Activated T-helper 2 cell treated with anti-CD3 and anti-CD28 coated beads, Interferon-gamma antibody, Interleukin-2, Interleukin-4, amounts not matched to agents 10 μg/mL and 5 μg/mL and 100 μg/mL, durations not matched to agents 14 hours and 24 hours and 36 hours (primary cell): ENCODE measurements around the gene FDXR. TPM values are rescaled to one million over a fixed set of nuclear protein-coding genes. Genes with fewer than 3 reads are reported as not detected.

Experiments used
- DNase-seq: peaks from one replicate; pipeline ENCODE4 v3.0.0; 2021; ENCODE audit warnings: low spot score
- H3K27ac Mint-ChIP-seq: one replicate; pipeline ENCODE4 v1.8.0; 2021; ENCODE audit warnings: mixed read lengths
- H3K27me3 Mint-ChIP-seq: one replicate; pipeline ENCODE4 v1.8.0; 2021; ENCODE audit warnings: low read depth, mixed read lengths
- H3K36me3 Mint-ChIP-seq: one replicate; pipeline ENCODE4 v1.8.0; 2021; ENCODE audit warnings: low read depth, mixed read lengths
- H3K4me1 Mint-ChIP-seq: one replicate; pipeline ENCODE4 v1.8.0; 2021; ENCODE audit warnings: low read depth, mixed read lengths
- H3K4me3 Mint-ChIP-seq: one replicate; pipeline ENCODE4 v1.8.0; 2021; ENCODE audit warnings: low read depth, mild to moderate bottlenecking, moderate library complexity, mixed read lengths
- H3K9me3 Mint-ChIP-seq: one replicate; pipeline ENCODE4 v1.8.0; 2021; ENCODE audit warnings: mixed read lengths
- intact Hi-C: fragments of 100-400 bp; cut with micrococcal nuclease; formaldehyde crosslinking; loops from one replicate; pipeline ENCODE4 v1.15.1; 2023
- total RNA-seq: library from RNA; stranded (reverse); gene quantifications from 2 replicates; pipeline ENCODE4 v1.2.3, GENCODE V29; 2022

Gene FDXR
- total RNA-seq, 1 donor from 2014 or later = 17.8 TPM

DNA sequence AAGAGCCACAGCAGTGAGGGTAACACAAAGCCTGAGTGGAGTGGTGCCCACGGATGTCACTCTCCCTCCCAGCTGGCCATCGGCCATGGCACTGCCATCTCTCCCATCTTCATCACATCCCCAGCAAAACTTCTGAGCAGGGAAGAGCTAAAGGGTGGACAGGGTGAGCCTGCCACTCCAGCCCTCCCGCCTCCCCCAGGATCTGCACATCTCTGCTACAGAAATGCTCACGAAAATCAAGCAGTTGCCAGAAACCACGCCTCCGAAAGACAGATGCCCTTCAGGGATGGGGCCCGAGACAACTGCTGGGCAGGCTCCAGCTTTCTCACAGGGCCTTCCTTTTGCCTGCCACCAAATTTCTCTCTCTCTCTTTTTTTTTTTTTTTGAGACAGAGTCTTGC is 16.7 kb downstream of the FDXR start:
- Mint-ChIP-seq H3K4me1 (peaks cover 9% of the 10 kb centered on the region), H3K9me3 (no peaks in the 10 kb centered on the region), H3K27ac (no peak overlapping the region), H3K36me3 (no peaks in the 10 kb centered on the region), H3K4me3 (no peak overlapping the region), H3K27me3 (peaks cover 58% of the 10 kb centered on the region)
- DNase-seq = no peak
- intact Hi-C loops = no loop called here

DNA sequence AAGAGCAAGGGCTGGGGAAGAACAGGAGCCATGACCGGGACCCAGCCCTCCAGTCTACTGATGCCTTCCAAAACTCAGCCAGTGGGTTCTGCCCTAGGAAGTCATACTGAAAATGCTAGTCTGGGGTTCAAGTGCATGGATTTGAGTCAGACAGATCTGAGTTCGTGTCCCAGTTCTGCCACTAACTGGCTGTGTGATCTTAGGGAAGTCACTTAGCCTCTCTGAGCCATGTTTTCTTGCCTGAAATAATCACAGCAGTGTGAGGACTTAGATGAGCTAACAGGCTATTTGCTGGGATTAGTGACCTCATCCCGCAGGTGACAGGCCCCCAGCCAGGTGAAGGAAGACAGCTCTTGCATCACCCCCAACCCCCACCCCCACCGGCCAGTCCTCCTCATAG is 17.5 kb downstream of the FDXR start:
- H3K9me3 Mint-ChIP-seq = no peaks in the 10 kb centered on the region
- H3K27me3 Mint-ChIP-seq = peaks cover 57% of the 10 kb centered on the region
- no peak overlapping the region for H3K27ac Mint-ChIP-seq
- intact Hi-C loops = no loop called here
- peaks cover 9% of the 10 kb centered on the region for H3K4me1 Mint-ChIP-seq
- no peaks in the 10 kb centered on the region for H3K36me3 Mint-ChIP-seq
- DNase-seq = no peak
- H3K4me3 Mint-ChIP-seq = no peak overlapping the region

DNA sequence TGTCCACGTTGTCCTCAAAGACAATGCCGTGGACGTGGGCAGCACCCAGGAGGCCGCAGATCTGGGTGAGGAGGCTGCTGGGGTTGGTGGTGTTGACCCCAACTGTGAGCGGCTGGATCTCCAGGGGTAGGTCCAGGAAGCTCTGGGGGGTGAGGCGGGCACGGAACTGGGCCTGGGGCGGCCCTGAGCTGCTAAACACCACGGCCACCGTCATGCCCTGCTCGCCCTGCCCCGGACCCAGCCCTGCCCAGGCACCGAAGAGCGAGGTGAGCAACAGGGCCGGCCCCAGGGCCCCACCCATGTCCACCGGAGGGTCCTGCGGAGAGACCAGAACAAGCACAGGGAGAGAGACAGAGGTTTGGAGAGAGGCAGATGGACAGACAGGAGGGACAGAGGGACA is 18.0 kb downstream of the FDXR start:
- intact Hi-C loops = no loop called here
- H3K4me1 Mint-ChIP-seq = peaks cover 8% of the 10 kb centered on the region
- no peak overlapping the region for H3K27ac Mint-ChIP-seq
- H3K27me3 Mint-ChIP-seq = peaks cover 55% of the 10 kb centered on the region
- no peak overlapping the region for H3K4me3 Mint-ChIP-seq
- H3K9me3 Mint-ChIP-seq = no peaks in the 10 kb centered on the region
- DNase-seq = no peak
- H3K36me3 Mint-ChIP-seq = no peaks in the 10 kb centered on the region

DNA sequence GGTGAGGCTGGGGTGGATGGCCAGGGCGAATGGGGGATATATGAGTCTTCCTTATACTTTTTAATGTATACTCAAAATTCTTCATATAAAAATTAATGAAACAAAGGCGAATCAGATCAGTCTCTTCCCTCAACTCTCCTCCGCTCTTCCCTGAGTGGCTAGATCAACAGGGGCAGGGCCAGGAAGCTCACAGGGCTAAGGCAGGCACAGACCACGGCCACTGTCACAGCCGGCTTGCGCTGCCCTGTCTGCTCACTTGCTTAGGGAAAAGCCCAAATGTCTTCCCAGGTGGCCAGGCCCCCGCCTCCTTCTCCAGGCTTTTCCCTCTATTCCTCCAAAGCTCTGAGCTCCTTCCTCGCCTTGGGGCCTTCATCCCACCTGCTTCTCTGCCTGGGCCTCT is 19.1 kb downstream of the FDXR start:
- peaks cover 8% of the 10 kb centered on the region for H3K4me1 Mint-ChIP-seq
- DNase-seq = no peak
- H3K36me3 Mint-ChIP-seq = no peaks in the 10 kb centered on the region
- peaks cover 47% of the 10 kb centered on the region for H3K27me3 Mint-ChIP-seq
- intact Hi-C loops = no loop called here
- H3K27ac Mint-ChIP-seq = no peak overlapping the region
- H3K4me3 Mint-ChIP-seq = peak overlapping the region; percentile 14
- no peaks in the 10 kb centered on the region for H3K9me3 Mint-ChIP-seq

DNA sequence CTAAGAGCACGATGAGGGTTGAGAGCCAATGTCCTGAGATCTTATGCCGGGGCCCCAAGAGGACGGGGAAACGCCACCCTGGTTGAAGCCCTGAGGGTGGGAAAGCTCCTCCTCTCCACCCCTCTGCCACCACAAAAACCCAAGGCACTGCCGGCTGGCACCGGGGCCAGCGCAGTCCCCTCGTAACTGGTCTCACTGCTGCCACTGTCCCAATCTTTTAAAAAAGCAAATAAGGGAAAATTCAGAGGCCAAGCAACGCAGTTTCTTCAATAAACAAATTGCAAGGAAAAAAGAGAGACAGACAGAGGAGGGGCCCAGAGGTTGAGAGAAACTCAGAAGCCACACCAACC is 19.8 kb downstream of the FDXR start:
- intact Hi-C loops = no loop called here
- Mint-ChIP-seq H3K36me3 (no peaks in the 10 kb centered on the region), H3K4me1 (peaks cover 8% of the 10 kb centered on the region), H3K9me3 (no peaks in the 10 kb centered on the region), H3K4me3 (peak overlapping the region; percentile 78), H3K27me3 (peaks cover 44% of the 10 kb centered on the region), H3K27ac (no peak overlapping the region)
- DNase-seq = no peak

DNA sequence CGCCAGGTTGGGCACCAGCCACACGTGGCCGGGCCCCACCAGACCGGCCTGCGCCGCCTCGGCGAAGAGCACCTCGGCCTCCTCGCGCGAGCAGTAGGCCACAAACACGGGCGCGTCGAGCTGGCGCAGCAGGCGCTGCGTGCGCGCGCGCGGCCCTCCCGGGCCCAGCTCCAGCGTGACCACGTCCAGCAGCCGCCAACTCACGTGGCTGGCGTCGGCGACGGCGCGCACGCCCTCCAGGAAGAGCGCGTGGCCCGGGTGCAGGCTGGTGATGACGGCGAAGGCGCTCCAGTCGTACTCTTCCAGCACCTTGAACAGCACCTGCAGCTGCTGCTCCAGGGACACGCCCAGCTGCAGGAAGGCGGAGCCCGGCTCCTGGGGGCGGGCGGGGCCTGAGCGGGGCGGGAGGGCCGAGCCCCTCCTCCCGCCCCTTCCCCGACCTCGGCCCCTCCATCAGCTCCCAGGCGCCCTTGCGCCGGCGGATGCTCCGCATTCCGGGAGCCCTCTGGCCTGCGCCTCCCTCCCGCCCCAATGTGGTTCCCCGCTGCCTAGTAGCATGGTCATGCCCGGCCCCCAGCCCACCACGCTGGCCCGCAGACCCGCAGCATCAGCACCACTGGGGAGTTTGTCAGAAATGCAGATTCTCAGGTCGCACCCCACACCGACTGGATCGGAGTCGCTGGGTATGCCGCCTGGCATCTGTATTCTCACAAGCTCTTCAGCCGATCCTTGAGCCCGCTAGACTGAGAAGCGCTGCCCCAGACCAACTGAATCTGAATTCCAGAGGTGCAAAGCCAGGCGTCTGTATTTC is 20.4 kb downstream of the FDXR start:
- H3K4me3 Mint-ChIP-seq = peak overlapping the region; percentile 78
- peaks cover 8% of the 10 kb centered on the region for H3K4me1 Mint-ChIP-seq
- no peaks in the 10 kb centered on the region for H3K9me3 Mint-ChIP-seq
- H3K27ac Mint-ChIP-seq = no peak overlapping the region
- no peaks in the 10 kb centered on the region for H3K36me3 Mint-ChIP-seq
- peak; percentile 59 for DNase-seq
- intact Hi-C loops = loop anchor here (1.0 kb wide), 1 partner anchor 21 kb away; no protein-coding TSS in a partner anchor
- peaks cover 39% of the 10 kb centered on the region for H3K27me3 Mint-ChIP-seq

DNA sequence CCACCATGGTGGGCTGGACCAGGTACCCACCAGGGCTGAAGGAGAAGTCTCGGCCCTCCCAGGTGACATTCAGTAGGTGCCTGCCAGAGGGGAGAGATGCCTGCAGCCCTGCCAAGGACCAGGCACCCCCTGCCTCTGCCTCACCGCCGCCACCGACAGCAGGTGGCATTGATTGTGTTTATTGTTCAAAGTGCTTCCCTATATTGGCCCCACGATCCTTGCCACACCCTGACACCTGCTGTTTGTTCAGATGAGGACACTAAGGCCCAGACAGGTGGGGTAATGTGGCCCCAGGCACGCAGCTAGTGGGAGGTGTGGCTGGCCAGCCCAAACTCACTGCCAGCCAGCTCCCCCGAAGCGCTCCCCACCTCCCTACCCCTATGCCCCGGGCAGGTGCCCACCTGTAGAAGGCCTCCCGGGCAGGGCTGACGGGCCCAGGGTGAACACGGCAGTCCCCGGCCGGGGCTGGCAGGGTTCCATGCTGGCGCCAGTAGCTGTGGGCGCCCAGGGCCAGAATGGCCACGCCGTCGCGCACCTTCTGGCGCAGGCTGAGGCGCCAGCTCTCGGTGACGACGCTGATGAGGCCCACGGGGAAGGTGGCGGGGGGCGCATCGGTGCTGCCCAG is 21.1 kb downstream of the FDXR start:
- Mint-ChIP-seq H3K9me3 (no peaks in the 10 kb centered on the region), H3K4me3 (no peak overlapping the region), H3K36me3 (no peaks in the 10 kb centered on the region), H3K27ac (no peak overlapping the region), H3K27me3 (peaks cover 32% of the 10 kb centered on the region), H3K4me1 (peaks cover 8% of the 10 kb centered on the region)
- no peak for DNase-seq
- intact Hi-C loops = loop anchor here (1.0 kb wide), 1 partner anchor 22 kb away; no protein-coding TSS in a partner anchor

DNA sequence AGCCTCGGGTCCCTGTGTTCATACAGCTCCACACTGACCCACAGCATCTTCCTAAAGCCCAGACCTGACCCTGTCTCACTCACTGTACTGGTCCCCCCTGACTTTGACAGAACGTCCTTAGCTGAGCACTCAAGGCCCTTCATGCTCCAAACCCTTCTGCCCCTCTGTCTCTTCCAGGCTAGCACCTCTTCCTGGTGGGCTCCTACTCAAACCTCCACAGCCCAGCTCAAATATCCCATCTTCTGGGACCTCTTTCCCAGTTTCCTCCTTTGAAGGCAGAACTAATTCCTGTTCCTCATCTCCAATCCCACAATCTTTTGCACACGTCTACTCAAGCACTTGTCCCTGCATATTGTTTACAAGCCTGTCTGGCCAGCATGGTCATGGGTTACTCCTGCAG is 21.9 kb downstream of the FDXR start:
- no peaks in the 10 kb centered on the region for H3K36me3 Mint-ChIP-seq
- H3K27ac Mint-ChIP-seq = no peak overlapping the region
- no peak for DNase-seq
- H3K27me3 Mint-ChIP-seq = peaks cover 25% of the 10 kb centered on the region
- no peaks in the 10 kb centered on the region for H3K9me3 Mint-ChIP-seq
- intact Hi-C loops = no loop called here
- H3K4me3 Mint-ChIP-seq = no peak overlapping the region
- peaks cover 8% of the 10 kb centered on the region for H3K4me1 Mint-ChIP-seq

DNA sequence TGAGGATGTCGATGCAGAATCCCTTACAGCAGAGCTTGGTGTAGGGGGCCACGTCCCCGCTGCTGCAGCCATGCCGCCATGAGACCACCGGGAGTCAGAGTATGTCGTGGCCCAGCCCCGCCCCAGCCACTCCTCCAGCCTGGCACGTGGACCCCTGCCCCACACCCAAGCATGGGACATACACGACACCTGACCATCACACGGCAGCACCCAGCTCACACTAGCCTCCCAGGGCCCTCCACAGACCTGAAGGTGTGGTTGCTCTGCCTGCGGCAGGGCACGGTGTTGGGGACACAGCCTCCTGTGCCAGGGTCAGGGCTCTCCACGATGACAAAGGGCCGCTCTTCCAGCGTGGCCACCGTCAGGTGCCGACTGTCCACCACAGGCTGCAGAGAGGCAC is 22.5 kb downstream of the FDXR start:
- H3K27ac Mint-ChIP-seq = no peak overlapping the region
- intact Hi-C loops = no loop called here
- no peaks in the 10 kb centered on the region for H3K36me3 Mint-ChIP-seq
- peaks cover 20% of the 10 kb centered on the region for H3K27me3 Mint-ChIP-seq
- H3K4me3 Mint-ChIP-seq = no peak overlapping the region
- peaks cover 8% of the 10 kb centered on the region for H3K4me1 Mint-ChIP-seq
- no peak for DNase-seq
- no peaks in the 10 kb centered on the region for H3K9me3 Mint-ChIP-seq

DNA sequence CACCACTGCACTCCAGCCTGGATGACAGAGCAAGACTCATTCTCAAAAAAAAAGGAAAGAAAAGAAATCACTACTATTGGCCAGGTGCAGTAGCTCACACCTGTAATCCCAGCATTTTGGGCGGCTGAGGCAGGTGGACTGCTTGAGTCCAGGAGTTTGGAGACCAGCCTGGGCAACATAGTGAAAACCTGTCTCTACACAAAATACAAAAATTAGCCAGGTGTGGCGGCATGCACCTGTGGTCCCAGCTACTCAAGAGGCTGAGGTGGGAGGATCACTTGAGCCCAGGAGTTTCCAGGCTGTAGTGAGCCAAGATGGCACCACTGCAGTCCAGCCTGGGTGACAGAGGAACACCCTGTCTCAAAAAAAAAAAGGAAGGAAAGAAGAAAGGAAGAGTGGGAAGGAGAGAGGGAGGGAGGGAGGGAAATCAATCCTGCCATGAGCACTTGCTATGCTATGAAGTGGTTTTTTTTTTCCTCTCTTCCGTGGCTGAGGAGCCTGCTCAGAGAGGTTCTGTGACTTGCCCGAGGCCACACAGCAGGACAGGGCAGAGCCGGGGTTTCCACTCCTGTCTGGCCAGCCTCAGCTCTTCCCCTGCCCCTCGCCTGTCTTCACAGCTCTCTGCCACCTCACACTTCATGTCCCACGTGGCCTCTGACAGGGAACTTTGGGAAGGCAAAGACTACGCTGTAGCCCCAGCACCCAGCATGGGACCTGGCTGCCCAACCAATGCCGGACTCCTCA is 24.0 kb downstream of the FDXR start:
- Mint-ChIP-seq H3K27me3 (peaks cover 16% of the 10 kb centered on the region), H3K36me3 (no peaks in the 10 kb centered on the region), H3K4me1 (peaks cover 8% of the 10 kb centered on the region), H3K27ac (no peak overlapping the region), H3K9me3 (no peaks in the 10 kb centered on the region), H3K4me3 (no peak overlapping the region)
- no peak for DNase-seq
- intact Hi-C loops = no loop called here

DNA sequence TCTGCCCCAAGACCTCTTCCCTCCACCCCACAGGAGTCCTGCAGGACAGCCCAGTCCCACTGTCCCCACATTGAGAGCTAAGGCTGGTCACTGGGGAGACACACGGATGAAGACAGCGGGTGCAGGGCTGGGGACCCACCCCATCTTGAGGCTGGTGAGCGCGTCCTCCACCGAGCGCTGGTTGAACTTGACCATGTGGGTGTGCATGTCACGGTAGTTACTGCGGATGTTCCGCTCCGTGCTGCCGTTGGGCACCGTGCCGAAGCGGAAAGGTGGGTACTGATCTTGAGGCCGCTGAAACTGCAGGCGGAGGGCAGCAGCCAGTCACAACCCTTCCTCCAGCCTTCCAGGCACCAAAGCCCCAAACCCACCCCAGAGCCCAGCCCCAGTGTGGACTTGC is 26.2 kb downstream of the FDXR start:
- Mint-ChIP-seq H3K4me3 (no peak overlapping the region), H3K4me1 (no peaks in the 10 kb centered on the region), H3K27me3 (peaks cover 13% of the 10 kb centered on the region), H3K9me3 (no peaks in the 10 kb centered on the region), H3K36me3 (no peaks in the 10 kb centered on the region), H3K27ac (no peak overlapping the region)
- intact Hi-C loops = no loop called here
- no peak for DNase-seq

DNA sequence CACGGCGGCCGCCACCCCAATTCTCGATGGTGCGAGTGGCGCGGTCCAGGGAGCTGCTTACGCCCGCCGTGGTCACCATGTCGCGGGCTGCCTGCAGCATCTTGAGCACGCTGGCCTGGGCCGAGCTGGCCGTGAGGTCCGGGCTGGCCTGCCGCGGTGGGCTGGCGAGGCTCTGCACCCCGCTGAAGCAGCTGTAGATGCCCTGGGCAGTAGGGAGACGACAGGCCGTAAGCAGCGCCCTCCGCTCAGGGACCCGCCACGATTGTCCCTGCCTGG is 29.5 kb downstream of the FDXR start:
- DNase-seq = no peak
- intact Hi-C loops = no loop called here
- Mint-ChIP-seq H3K27ac (no peak overlapping the region), H3K36me3 (peaks cover 3% of the 10 kb centered on the region), H3K9me3 (no peaks in the 10 kb centered on the region), H3K4me3 (no peak overlapping the region), H3K4me1 (peaks cover 5% of the 10 kb centered on the region), H3K27me3 (peaks cover 15% of the 10 kb centered on the region)
